T-cell (primary cell): ENCODE results near the gene RIMBP3C. TPM values are rescaled to one million over a fixed set of nuclear protein-coding genes. Genes with fewer than 3 reads are reported as not detected.

Source experiments
- total RNA-seq, 35 experiments: library from RNA in 6 of 35; stranded (reverse) in 6 of 35; fragments of 120-200 nt in 1 of 35; gene quantifications; one replicate each; pipeline versions ENCODE4 v1.2.1 to v1.2.4 and lab custom pipeline; 2013 to 2026

RIMBP3C gene
- total RNA-seq, 5 donors from 2014 or later (not counting 1 experiment from before 2014, with no cell fraction given) = 2.8 to 4.7 (median 3.9) TPM; not detected in 2

Other genes with a start within 250 kb of the RIMBP3C start
- 1 to 10 TPM in 3 of 5 donors, under 1 TPM in 2; 0.14 to 3.9 (median 1.4) TPM for gene RIMBP3B, start 167.7 kb downstream of the RIMBP3C start, total RNA-seq
- 10 to 100 TPM in 2 of 5 donors, 1 to 10 TPM in 3; 8.8 to 12.1 (median 10.0) TPM for gene HIC2, start 134.1 kb downstream of the RIMBP3C start, total RNA-seq
- gene TMEM191C, start 84.1 kb downstream of the RIMBP3C start, total RNA-seq = 10 to 100 TPM in 1 of 5 donors, 1 to 10 TPM in 4; 2.6 to 10.3 (median 5.4) TPM
- gene UBE2L3, start 16.3 kb upstream of the RIMBP3C start, total RNA-seq = 10 to 100 TPM; 28.4 to 38.7 (median 34.3) TPM
- gene YDJC, start 78.6 kb upstream of the RIMBP3C start, total RNA-seq = 10 to 100 TPM; 28.3 to 69.2 (median 62.2) TPM
- gene CCDC116, start 81.3 kb upstream of the RIMBP3C start, total RNA-seq = under 1 TPM in 4 of 5 donors, not detected in 1; 0.16 to 0.79 (median 0.66) TPM
- 10 to 100 TPM; 22.1 to 55.4 (median 50.2) TPM for gene SDF2L1, start 90.8 kb upstream of the RIMBP3C start, total RNA-seq
- 10 to 100 TPM; 72.0 to 82.5 (median 79.4) TPM for gene PPIL2, start 114.6 kb upstream of the RIMBP3C start, total RNA-seq
- 10 to 100 TPM in 2 of 5 donors, 1 to 10 TPM in 3; 8.2 to 12.6 (median 9.9) TPM for gene YPEL1, start 184.3 kb upstream of the RIMBP3C start, total RNA-seq